Mucosa of gallbladder (tissue), 1 donor: Measurements from ENCODE around the gene FLYWCH2. TPM values are rescaled to one million over a fixed set of nuclear protein-coding genes. Genes with fewer than 3 reads are reported as not detected.
"Not testable (repeated sequence)": the region's sequence is repeated elsewhere in the genome, so short reads cannot be mapped to it uniquely, and the experiment has no call there.

Experiments used
- DNase-seq: peaks from one replicate; pipeline ENCODE4 v3.0.0-alpha.2; 2020; ENCODE audit warnings: low spot score
- total RNA-seq: library from RNA; stranded (reverse); gene quantifications from one replicate; pipeline ENCODE4 v1.2.1, GENCODE V29; 2021
- donor health status: DM: no; HTN: no; CAD: no.

FLYWCH2 gene
- total RNA-seq, 1 donor from 2014 or later = 35.5 TPM

DNA sequence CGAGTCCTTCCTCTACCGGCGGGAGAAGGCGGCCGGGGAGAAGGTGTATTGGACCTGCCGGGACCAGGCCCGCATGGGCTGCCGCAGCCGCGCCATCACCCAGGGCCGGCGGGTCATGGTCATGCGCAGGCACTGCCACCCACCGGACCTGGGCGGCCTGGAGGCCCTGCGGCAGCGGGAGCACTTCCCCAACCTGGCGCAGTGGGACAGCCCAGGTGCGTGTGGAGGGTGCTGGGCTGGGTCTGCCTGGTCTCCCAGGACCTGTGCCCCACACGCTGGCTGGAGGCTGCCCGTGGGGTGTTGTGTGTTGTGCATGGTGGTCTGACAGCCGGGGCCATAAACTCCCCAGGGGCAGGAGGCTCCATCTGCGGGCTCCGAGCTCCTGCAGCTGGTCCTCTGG is 54.2 kb downstream of the FLYWCH2 start:
- DNase-seq = no peak

DNA sequence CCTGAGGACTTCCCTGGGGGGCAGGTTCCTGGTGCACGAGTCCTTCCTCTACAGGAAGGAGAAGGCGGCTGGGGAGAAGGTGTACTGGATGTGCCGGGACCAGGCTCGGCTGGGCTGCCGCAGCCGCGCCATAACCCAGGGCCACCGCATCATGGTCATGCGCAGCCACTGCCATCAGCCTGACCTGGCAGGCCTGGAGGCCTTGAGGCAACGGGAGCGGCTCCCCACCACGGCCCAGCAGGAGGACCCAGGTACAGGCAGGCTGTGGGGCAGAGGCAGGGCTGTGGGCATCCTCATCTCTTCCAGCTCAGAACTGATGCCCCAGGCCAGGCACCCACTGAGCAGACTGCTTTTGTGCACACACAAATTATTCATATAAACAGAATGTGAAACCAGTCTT is 55.2 kb downstream of the FLYWCH2 start:
- DNase-seq = no peak

DNA sequence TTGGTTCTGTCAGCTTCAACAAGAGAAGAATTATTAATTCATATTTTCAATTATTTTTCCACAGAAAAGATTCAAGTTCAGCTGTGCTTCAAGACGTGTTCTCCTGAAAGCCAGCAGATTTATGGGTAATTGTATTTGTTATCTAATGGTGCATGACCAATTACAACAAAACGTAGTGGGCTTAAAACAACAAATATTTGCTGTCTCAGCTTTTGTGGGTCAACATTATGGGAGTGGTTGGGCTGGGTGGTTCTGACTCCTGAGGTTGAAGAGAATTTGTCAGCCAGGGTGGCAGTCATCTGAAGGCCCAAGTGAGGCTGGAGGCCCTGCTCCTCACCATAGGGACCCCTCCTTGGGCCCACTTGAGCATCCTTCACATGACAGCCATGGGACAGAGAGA is 57.0 kb downstream of the FLYWCH2 start:
- no peak for DNase-seq

DNA sequence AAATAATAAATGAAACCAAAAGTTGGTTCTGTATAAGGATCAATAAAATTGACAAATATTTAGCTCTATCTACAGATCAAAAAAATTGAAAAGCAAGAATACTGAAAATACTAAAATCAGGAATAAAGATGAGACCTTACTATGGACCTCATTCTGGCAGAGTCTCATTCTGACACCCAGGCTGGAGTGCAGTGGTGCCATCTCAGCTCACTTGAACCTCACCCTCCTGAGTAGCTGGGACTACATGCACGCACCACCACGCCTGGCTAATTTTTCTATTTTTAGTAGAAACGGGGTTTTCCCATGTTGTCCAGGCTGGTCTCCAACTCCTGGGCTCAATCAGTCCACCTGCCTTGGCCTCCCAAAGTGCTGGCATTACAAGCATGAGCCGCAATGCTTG is 59.0 kb downstream of the FLYWCH2 start:
- DNase-seq = no peak

DNA sequence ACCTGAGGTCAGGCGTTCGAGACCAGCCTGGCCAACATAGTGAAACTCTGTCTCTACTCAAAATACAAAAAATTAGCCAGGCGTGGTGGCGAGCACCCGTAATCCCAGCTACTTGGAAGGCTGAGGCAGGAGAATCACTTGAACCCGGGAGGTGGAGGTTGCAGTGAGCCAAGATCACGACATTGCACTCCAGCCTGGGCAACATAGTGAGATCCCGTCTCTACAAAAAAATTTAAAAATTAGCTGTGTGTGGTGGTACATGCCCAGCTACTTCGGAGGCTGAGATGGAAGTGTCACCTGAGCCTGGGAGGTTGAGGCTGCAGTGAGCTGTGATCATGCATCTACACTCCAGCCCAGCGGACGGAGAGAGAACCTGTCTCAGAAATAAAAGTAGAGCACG is 60.7 kb downstream of the FLYWCH2 start:
- DNase-seq = not testable (repeated sequence)

DNA sequence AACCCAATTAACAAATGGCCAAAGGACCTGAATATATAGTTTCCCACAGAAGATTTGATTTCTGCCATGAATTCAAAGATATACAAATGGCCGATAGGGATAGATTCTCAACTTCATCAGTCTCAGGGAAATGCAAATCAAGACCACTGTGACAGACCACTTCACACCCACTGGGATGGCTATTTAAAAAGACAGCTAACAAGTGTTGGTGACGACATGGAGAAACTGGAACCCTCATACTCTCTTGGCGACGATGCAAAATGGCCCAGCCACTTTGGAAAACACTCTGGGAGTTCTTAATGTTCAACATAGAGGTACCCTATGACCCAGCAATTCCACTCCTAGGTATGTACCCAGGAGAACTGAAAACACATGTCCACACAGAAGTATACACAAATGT is 63.6 kb downstream of the FLYWCH2 start:
- DNase-seq = no peak

Other genes with a start within 250 kb of the FLYWCH2 start
- 18.6 TPM for gene KCTD5, start 200.7 kb upstream of the FLYWCH2 start, total RNA-seq
- 0.52 TPM for gene PRSS27, start 163.0 kb upstream of the FLYWCH2 start, total RNA-seq
- 677 TPM for gene SRRM2, start 130.6 kb upstream of the FLYWCH2 start, total RNA-seq
- 273 TPM for gene ELOB, start 105.9 kb upstream of the FLYWCH2 start, total RNA-seq
- 1.8 TPM for gene PRSS33, start 95.7 kb upstream of the FLYWCH2 start, total RNA-seq
- 0.49 TPM for gene PRSS41, start 84.7 kb upstream of the FLYWCH2 start, total RNA-seq
- gene PRSS21, start 66.0 kb upstream of the FLYWCH2 start, total RNA-seq = 4.4 TPM
- gene ZG16B, start 52.9 kb upstream of the FLYWCH2 start, total RNA-seq = 55.9 TPM
- gene PRSS22, start 25.0 kb upstream of the FLYWCH2 start, total RNA-seq = 52.7 TPM
- 57.5 TPM for gene FLYWCH1, start 28.7 kb downstream of the FLYWCH2 start, total RNA-seq
- gene KREMEN2, start 81.1 kb downstream of the FLYWCH2 start, total RNA-seq = not detected
- gene PAQR4, start 86.1 kb downstream of the FLYWCH2 start, total RNA-seq = 33.1 TPM
- gene PKMYT1, start 97.2 kb downstream of the FLYWCH2 start, total RNA-seq = 4.5 TPM
- 3.3 TPM for gene CLDN9, start 129.7 kb downstream of the FLYWCH2 start, total RNA-seq
- 1.1 TPM for gene CLDN6, start 135.0 kb downstream of the FLYWCH2 start, total RNA-seq
- gene TNFRSF12A, start 137.2 kb downstream of the FLYWCH2 start, total RNA-seq = 98.1 TPM
- 54.6 TPM for gene HCFC1R1, start 140.7 kb downstream of the FLYWCH2 start, total RNA-seq
- 20.8 TPM for gene THOC6, start 140.8 kb downstream of the FLYWCH2 start, total RNA-seq
- gene BICDL2, start 153.7 kb downstream of the FLYWCH2 start, total RNA-seq = 86.1 TPM
- gene MMP25, start 163.3 kb downstream of the FLYWCH2 start, total RNA-seq = 1.1 TPM
- gene IL32, start 182.4 kb downstream of the FLYWCH2 start, total RNA-seq = 134 TPM
- gene ZSCAN10, start 216.1 kb downstream of the FLYWCH2 start, total RNA-seq = 0.37 TPM
- gene ZNF205, start 229.4 kb downstream of the FLYWCH2 start, total RNA-seq = 14.2 TPM